Renal pelvis (tissue), 12 donors: Measurements from ENCODE around the gene DCTD. TPM values are rescaled to one million over a fixed set of nuclear protein-coding genes. Genes with fewer than 3 reads are reported as not detected.

Experiments used
- DNase-seq: peaks from one replicate; pipeline ENCODE4 v3.0.0-alpha.2; 2013
- long read RNA-seq, 16 experiments: transcript quantifications; one replicate each; lab custom pipeline, GENCODE V29; 2026
- polyA plus RNA-seq, 3 donors: library from polyadenylated mRNA; unstranded; fragments of 120-200 nt; gene quantifications; one replicate each; pipeline ENCODE4 v1.2.1, GENCODE V29; 2013; ENCODE audit not compliant: insufficient read length in 3 of 3

The DCTD gene
- polyA plus RNA-seq = 100 to 1,000 TPM; 108 to 118 (median 110) TPM
- long read RNA-seq, donor 1, transcript DCTD-201 (6 exons, 1,931 nt) = major isoform, 22 of 29 reads
- long read RNA-seq, donor 1, partial matches to known transcripts = 0 of 29 reads
- long read RNA-seq, donor 1, other reads (novel, unspliced or antisense) = 0 of 29 reads
- long read RNA-seq, donor 2, transcript DCTD-202 (6 exons, 1,972 nt) = minor isoform, 14 of 63 reads
- long read RNA-seq, donor 2, transcript DCTD-201 (6 exons, 1,931 nt) = major isoform, 30 of 63 reads
- long read RNA-seq, donor 2, partial matches to known transcripts = 11 of 63 reads
- long read RNA-seq, donor 2, other reads (novel, unspliced or antisense) = 6 of 63 reads
- long read RNA-seq, donor 3, transcript DCTD-201 (6 exons, 1,931 nt) = major isoform, 28 of 32 reads
- long read RNA-seq, donor 3, partial matches to known transcripts = 0 of 32 reads
- long read RNA-seq, donor 3, other reads (novel, unspliced or antisense) = 0 of 32 reads
- long read RNA-seq, donor 4, transcript DCTD-201 (6 exons, 1,931 nt) = major isoform, 32 of 41 reads
- long read RNA-seq, donor 4, transcript DCTD-202 (6 exons, 1,972 nt) = minor isoform, 8 of 41 reads
- long read RNA-seq, donor 4, partial matches to known transcripts = 0 of 41 reads
- long read RNA-seq, donor 4, other reads (novel, unspliced or antisense) = 0 of 41 reads
- long read RNA-seq, donor 5, transcript DCTD-201 (6 exons, 1,931 nt) = major isoform, 23 of 29 reads
- long read RNA-seq, donor 5, transcript DCTD-202 (6 exons, 1,972 nt) = minor isoform, 5 of 29 reads
- long read RNA-seq, donor 5, partial matches to known transcripts = 0 of 29 reads
- long read RNA-seq, donor 5, other reads (novel, unspliced or antisense) = 0 of 29 reads
- long read RNA-seq, donor 6, transcript DCTD-201 (6 exons, 1,931 nt) = major isoform, 24 of 28 reads
- long read RNA-seq, donor 6, partial matches to known transcripts = 0 of 28 reads
- long read RNA-seq, donor 6, other reads (novel, unspliced or antisense) = 0 of 28 reads
- long read RNA-seq, donor 7, transcript DCTD-201 (6 exons, 1,931 nt) = major isoform, 29 of 33 reads
- long read RNA-seq, donor 7, partial matches to known transcripts = 0 of 33 reads
- long read RNA-seq, donor 7, other reads (novel, unspliced or antisense) = 0 of 33 reads
- long read RNA-seq, donor 8, transcript DCTD-201 (6 exons, 1,931 nt) = major isoform, 12 of 15 reads
- long read RNA-seq, donor 8, partial matches to known transcripts = 0 of 15 reads
- long read RNA-seq, donor 8, other reads (novel, unspliced or antisense) = 0 of 15 reads
- long read RNA-seq, donor 9, transcript DCTD-202 (6 exons, 1,972 nt) = minor isoform, 8 of 42 reads
- long read RNA-seq, donor 9, transcript DCTD-201 (6 exons, 1,931 nt) = major isoform, 28 of 42 reads
- long read RNA-seq, donor 9, partial matches to known transcripts = 5 of 42 reads
- long read RNA-seq, donor 9, other reads (novel, unspliced or antisense) = 0 of 42 reads
- long read RNA-seq, donor 10, transcript DCTD-201 (6 exons, 1,931 nt) = major isoform, 17 of 22 reads
- long read RNA-seq, donor 10, partial matches to known transcripts = 0 of 22 reads
- long read RNA-seq, donor 10, other reads (novel, unspliced or antisense) = 0 of 22 reads
- long read RNA-seq, donor 11, transcript DCTD-202 (6 exons, 1,972 nt) = minor isoform, 8 of 32 reads
- long read RNA-seq, donor 11, transcript DCTD-201 (6 exons, 1,931 nt) = major isoform, 24 of 32 reads
- long read RNA-seq, donor 11, partial matches to known transcripts = 0 of 32 reads
- long read RNA-seq, donor 11, other reads (novel, unspliced or antisense) = 0 of 32 reads
- long read RNA-seq, donor 12, transcript DCTD-202 (6 exons, 1,972 nt) = minor isoform, 6 of 43 reads
- long read RNA-seq, donor 12, transcript DCTD-201 (6 exons, 1,931 nt) = major isoform, 35 of 43 reads
- long read RNA-seq, donor 12, partial matches to known transcripts = 0 of 43 reads
- long read RNA-seq, donor 12, other reads (novel, unspliced or antisense) = 0 of 43 reads
- long read RNA-seq, donor 13, transcript DCTD-201 (6 exons, 1,931 nt) = major isoform, 5 of 10 reads
- long read RNA-seq, donor 13, partial matches to known transcripts = 0 of 10 reads
- long read RNA-seq, donor 13, other reads (novel, unspliced or antisense) = 0 of 10 reads
- long read RNA-seq, donor 14, transcript DCTD-201 (6 exons, 1,931 nt) = major isoform, 26 of 39 reads
- long read RNA-seq, donor 14, transcript DCTD-202 (6 exons, 1,972 nt) = minor isoform, 7 of 39 reads
- long read RNA-seq, donor 14, partial matches to known transcripts = 5 of 39 reads
- long read RNA-seq, donor 14, other reads (novel, unspliced or antisense) = 0 of 39 reads
- long read RNA-seq, donor 15, transcript DCTD-201 (6 exons, 1,931 nt) = major isoform, 36 of 45 reads
- long read RNA-seq, donor 15, transcript DCTD-202 (6 exons, 1,972 nt) = minor isoform, 9 of 45 reads
- long read RNA-seq, donor 15, partial matches to known transcripts = 0 of 45 reads
- long read RNA-seq, donor 15, other reads (novel, unspliced or antisense) = 0 of 45 reads
- long read RNA-seq, donor 16, transcript DCTD-202 (6 exons, 1,972 nt) = minor isoform, 7 of 34 reads
- long read RNA-seq, donor 16, transcript DCTD-201 (6 exons, 1,931 nt) = major isoform, 17 of 34 reads
- long read RNA-seq, donor 16, partial matches to known transcripts = 7 of 34 reads
- long read RNA-seq, donor 16, other reads (novel, unspliced or antisense) = 0 of 34 reads

DNA sequence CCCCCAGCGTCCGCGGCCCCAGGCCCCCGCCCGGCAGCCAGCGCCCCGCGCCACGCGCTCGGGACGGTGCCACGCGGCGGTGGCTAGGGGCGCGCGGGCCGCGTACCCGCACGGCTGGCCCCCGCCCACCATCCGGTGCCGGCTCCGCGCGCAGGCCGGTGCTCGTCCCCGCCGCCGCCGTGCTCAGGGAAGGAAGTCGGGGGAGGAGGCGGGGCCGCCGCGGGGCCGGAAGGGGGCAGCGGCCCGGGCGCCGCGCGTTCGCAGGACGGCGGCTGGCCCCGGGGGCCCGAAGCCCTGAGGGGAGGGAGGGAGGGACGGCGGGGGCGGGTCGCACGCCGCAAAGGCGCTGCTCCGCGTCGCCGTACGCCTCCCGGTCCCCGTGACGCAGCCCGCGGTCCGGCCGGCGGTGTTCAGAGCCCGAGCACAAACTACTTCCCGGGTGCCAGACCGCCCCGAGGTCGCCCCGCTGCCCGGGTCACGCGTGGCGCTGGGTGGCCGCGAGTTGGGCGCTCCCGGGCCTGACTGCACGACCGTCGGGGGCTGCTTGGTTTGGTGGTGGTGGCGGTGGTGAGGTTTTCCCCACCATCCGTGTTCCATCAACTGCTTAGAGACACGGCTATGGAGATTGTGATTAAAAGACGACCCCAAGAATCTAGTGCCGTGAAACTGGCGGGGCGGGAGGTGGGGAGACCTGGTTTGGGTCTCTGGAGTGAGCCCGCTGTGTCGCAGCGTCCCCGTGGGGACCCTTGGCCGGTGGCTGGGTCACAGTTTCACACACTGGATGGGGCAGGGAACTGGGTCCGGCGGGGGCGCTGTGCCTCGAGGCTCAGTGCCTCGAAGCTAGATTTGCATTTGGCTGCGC is at the start of gene DCTD:
TSS of gene DCTD (minus strand) at position 205 of the 862 bp plus-strand sequence. CDS start 1,818 bp downstream, outside the sequence.
- peak; percentile 71 for DNase-seq

DNA sequence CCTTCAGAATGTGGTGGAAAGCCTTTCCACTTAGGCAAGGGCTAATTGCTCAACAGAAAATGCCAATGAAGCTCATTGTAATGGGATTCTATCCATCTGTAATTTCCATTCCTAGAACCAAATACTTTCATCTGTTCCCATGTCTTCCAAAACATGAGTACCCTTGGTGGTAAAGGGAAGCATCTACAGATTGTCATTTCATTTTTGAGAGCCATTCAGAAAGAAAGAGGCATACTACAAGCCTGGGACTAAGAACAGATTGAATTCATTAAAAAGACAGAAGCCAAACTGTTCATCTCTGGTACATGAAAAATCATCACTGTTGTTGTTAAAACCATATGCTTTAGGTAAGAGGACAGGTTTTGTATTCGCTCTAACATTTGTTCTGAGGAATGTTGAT is 43.6 kb upstream of the DCTD start:
- DNase-seq = no peak

- no peak for DNase-seq
Observed at GRCh38 chr4:182960228-182960627, 43.0 kb upstream of the DCTD start.

- no peak for DNase-seq
Observed at GRCh38 chr4:182955411-182955810, 38.2 kb upstream of the DCTD start.

DNA sequence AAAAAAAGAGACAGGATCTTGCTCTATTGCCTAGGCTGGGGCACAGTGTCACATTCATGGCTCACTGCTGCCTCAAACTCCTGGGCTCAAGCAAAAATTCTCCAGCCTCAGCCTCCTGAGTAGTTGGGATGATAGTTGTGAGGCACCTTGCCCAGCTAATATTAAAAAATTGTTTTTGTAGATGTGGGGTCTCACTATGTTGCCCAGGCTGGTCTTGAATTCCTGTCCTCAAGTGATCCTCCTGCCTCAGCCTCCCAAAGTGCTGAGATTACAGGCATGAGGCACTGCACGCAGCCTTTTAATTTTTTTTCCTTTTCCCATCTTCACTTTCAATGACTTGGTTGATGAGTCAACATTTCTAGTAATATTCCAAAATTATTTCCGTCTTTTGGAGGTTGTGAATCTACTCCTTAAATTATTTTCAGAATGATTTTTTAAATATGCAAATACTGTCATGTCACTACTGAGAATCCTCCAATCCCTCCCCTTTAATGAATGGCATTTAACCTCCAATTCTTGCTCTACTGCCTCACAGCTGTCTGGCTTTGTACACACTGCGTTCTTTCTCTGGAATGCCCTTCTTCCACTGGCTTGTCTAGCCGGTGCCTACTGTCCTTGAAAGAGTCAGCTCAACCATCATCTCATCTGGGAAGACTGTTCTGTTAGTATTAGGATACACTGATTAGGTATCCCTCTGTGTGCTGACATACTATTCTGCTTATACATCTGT is 27.5 kb upstream of the DCTD start:
- no peak for DNase-seq

GRCh38 chr4:182939680-182940079 is 22.5 kb upstream of the DCTD start:
- no peak for DNase-seq

- peak; percentile 29 for DNase-seq
Observed at GRCh38 chr4:182938205-182938645, 21.0 kb upstream of the DCTD start.

DNA sequence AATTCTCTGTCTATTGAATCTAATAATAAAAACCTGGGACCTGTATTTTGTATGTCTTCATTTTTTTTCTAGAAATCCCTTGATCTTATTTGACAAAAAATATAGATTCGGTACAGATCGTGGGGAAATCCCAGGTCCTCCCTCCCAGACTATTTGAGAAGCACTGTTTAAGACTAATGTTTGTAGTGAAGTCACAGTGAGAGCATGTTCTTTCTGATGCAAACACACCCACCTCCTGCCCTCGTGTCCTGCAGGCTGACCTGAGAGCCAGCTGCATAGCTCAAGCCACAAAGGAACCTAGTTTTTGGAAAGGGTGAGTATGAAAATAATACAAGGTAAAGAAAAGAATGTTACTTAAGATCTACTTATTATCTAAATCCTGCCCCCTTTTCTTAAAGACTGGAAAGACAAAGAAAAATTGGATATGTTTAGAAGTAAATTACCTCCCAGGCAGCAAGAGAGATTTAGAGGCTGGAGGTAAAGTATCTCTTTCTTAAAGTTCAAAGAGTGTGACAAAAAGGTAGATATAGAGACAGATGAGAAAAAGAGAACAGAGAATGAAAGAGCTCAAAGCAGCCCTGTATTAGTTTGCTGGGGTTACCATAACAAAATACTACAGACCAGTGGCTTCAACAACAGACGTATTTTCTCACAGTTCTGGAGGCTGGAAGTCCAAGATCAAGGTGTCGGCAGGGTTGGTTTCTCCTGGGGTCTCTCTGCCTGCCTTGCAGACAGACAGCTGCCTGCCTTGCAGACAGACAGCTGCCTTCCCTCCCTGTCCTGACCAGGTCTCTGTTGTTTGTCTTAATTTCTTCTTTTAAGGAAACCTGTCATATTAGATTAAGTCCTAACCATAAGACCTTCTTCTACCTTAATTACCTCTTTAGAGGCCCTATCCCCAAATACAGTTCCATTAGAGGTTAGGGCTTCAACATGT is 20.4 kb upstream of the DCTD start:
- DNase-seq = no peak

DNA sequence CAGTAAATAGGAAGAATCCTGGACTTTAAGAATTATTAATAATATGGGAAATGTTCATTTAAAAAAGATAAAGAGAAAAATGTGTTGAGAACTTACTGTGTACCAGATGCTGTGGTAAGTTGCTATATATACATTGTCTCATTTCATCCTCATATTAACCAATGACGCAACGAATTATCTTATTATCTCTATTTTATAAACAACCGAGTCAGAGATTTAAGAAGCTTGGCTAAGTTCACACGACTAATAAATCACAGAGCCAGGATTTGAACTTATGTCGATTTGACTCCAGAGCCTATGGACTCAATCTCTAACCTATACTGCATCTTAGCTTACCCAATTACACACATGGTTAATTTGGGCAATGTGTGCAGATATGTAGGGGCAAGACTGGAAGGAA is 15.5 kb upstream of the DCTD start:
- DNase-seq = no peak

GRCh38 chr4:182931691-182932345 is 14.6 kb upstream of the DCTD start:
- no peak for DNase-seq

- no peak for DNase-seq
Observed at GRCh38 chr4:182930889-182931288, 13.7 kb upstream of the DCTD start.

GRCh38 chr4:182929296-182929695 is 12.1 kb upstream of the DCTD start:
- DNase-seq = no peak

DNA sequence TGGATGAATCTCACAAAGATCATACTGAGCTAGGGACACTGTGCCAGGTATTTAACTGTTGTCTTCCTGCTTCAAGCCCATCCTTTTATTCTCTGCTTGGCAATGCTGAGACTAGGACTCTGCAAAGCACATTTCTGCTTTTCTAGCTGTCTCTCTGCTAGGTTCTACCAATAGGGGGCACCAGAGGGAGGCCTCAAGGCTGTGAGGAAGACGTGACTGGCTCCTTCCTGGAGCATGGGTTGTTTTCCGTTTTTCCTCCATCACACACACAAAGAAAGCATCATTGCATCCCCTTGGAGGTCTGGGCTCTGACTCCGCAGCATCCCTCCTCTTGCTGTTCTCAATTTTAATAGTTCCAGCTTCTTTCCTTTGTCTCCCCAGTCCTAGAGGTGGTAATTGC is 10.9 kb upstream of the DCTD start:
- DNase-seq = no peak

DNA sequence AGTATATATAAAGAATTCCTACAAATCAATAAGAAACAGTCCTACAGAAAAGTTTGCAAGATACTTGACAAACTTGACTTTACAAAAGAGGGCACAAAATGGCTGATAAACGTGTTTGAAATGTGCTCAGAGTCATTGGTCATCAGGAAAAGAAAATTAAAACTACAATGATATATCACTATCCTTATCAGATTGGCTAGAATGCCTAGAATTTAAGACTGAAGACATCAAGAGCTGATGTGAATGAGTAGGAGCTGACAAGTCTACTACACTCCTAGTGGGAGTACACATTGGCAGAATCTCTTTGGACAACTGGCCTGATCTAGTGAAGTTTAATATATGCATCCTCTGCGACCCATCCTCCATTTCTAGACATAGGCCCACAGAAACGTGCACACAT is 10.3 kb upstream of the DCTD start:
- no peak for DNase-seq

- DNase-seq = peak; percentile 40
Observed at GRCh38 chr4:182925855-182926254, 8.7 kb upstream of the DCTD start.
